ENCODE measurements around the gene BID. TPM values are rescaled to one million over a fixed set of nuclear protein-coding genes. Genes with fewer than 3 reads are reported as not detected.

The BID gene
- total and polyA plus RNA-seq, 2 of the 4 experiments (the other 2 are of a cell fraction), result 69.5 to 240 TPM

DNA sequence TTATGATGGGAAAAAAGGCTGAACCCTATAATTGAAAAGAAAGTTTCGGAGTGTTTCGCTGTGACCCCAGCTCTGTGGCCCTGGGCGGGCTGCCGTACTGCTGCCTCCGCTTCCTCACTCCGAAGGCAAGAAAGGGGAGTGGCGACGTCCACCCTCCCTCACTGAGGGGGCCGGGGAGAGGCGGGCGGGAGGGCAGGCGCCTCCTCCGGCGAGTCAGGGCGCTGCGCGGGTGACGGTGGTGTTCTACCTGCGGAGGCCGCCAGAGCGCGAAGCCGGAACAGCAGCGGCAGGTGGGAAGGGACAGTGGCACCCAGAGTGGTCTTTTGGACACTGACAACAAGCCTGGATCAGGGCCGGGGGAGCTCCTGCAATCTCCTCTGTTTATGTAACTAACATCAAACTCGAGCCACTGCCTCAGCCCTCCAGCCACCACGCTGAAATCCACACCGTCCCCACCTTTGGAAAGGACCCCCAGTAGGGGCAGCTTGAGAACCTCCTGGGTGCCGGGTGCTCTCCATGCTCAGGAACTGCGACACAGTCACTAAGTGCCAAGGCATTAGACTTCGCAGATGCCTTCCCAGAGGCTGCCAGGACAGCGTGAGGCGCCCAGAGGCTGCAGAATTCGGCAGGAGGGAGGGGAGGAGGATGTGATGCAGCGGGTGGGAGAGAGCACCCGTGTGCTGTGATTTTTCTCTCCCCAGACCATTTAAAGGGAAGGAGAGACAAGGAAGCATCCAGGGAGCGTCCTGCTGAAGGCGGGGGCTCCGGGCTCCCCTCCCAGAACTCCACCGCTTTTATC is 25.5 kb downstream of the BID start:
- no peak overlapping the region for H2AK5ac ChIP-seq (ENCODE audit: low read depth, low read length)
- in situ Hi-C loops (cut with MboI; ENCODE audit: low sequenced_read_pairs), result no loop called here
- no peak overlapping the region for H3K9ac ChIP-seq (ENCODE audit: low read depth, low read length)
- ATAC-seq (ENCODE audit: low read depth) (no peak), DNase-seq (no peak)
- H2BK5ac ChIP-seq (ENCODE audit: low read depth, low read length, poor library complexity, severe bottlenecking), result no peak overlapping the region
- peaks cover 11% of the 10 kb centered on the region for H4K20me1 ChIP-seq (ENCODE audit: insufficient read depth, low read length)
- H2BK120ac ChIP-seq (ENCODE audit: low read depth, low read length), result no peak overlapping the region
- POLR2A ChIA-PET (ENCODE audit: unreplicated experiment), result no interaction called here
- H3K36me3 ChIP-seq (ENCODE audit: control insufficient read depth, insufficient read depth, low read length), result no peaks in the 10 kb centered on the region
- CTCF ChIA-PET, result no interaction called here
- H3K4me2 ChIP-seq (ENCODE audit: low read depth, low read length), result no peak overlapping the region
- H3K14ac ChIP-seq (replicated peaks; ENCODE audit: low read depth, low read length), result no peak overlapping the region
- H3K4me3 ChIP-seq (ENCODE audit: insufficient read depth, low read depth, low read length), result no peak overlapping the region
- no peak overlapping the region for H3K27ac ChIP-seq (ENCODE audit: insufficient read depth, low read length)
- H3K18ac ChIP-seq (ENCODE audit: low read depth, low read length), result no peak overlapping the region
- H4K8ac ChIP-seq (ENCODE audit: low read depth in 2 of 2, low read length in 2 of 2), result no peak overlapping the region
- no peak overlapping the region for H3K23ac ChIP-seq (ENCODE audit: low read depth, low read length)
- no peak overlapping the region for H3K56ac ChIP-seq (ENCODE audit: extremely low read depth, insufficient read depth, low read length)
- intact Hi-C loops (cut with micrococcal nuclease), result no loop called here
- no TSS peak for BruUV-seq (replicated peaks)
- WGBS, 2 experiments (ENCODE audit: extremely low coverage in 2 of 2, insufficient read length in 1 of 2), result 73% methylated on average over 10 of the region's 40 CpGs; no CpG with 5 or more reads in 1 of the 2 experiments
- no peak overlapping the region for H2BK15ac ChIP-seq (ENCODE audit: low read depth, low read length)
- dilution Hi-C loops (cut with HindIII; ENCODE audit: low sequenced_read_pairs, unreplicated experiment), result no loop called here
- no peak overlapping the region for H2AK9ac ChIP-seq (replicated peaks; ENCODE audit: low read depth, low read length, poor library complexity)
- no peak overlapping the region for H2BK20ac ChIP-seq (ENCODE audit: low read depth, low read length)
- H3K4ac ChIP-seq (ENCODE audit: low read depth, low read length), result no peak overlapping the region
- H3K4me1 ChIP-seq (ENCODE audit: control insufficient read depth, insufficient read depth, low read length), result peaks cover 3% of the 10 kb centered on the region; the same call in 1 of the 2 replicates
- no peak overlapping the region for H2AFZ ChIP-seq (replicated peaks; ENCODE audit: low read length, poor library complexity)
- H3K27me3 ChIP-seq (ENCODE audit: control insufficient read depth, insufficient read depth, low read length), result no peaks in the 10 kb centered on the region
- no peaks in the 10 kb centered on the region for H3K9me3 ChIP-seq (ENCODE audit: control insufficient read depth, insufficient read depth, low read length)
- H4K5ac ChIP-seq (ENCODE audit: low read depth, low read length), result no peak overlapping the region
- no peaks in the 10 kb centered on the region; the same call in 1 of the 2 replicates for H3K9me1 ChIP-seq (ENCODE audit: insufficient read depth, low read length)
- peaks cover 13 to 18% of the 10 kb centered on the region in 2 experiments; a peak in 3 of 4 replicates for H3K79me1 ChIP-seq (ENCODE audit: low read depth in 1 of 2, low read length in 2 of 2)
- no peak overlapping the region for H4K91ac ChIP-seq (ENCODE audit: insufficient read depth, low read depth, low read length)
- TF ChIP-seq MXI1 (IDR thresholded peaks at IDR 0.05; ENCODE audit: borderline replicate concordance, low read depth, low read length) (no peak), POLR2A (IDR thresholded peaks at IDR 0.05; ENCODE audit: low read depth, low read length) (no peak), SMC3 (IDR thresholded peaks at IDR 0.05; ENCODE audit: low read depth, low read length) (no peak), FOS (IDR thresholded peaks at IDR 0.05; ENCODE audit: low read depth, low read length) (no peak), BHLHE40 (IDR thresholded peaks at IDR 0.05; ENCODE audit: low read depth, low read length) (no peak), CEBPB (IDR thresholded peaks at IDR 0.05; ENCODE audit: low read depth, low read length) (no peak), RFX5 (IDR thresholded peaks at IDR 0.05; ENCODE audit: low read depth, low read length) (no peak), MAFK (IDR thresholded peaks at IDR 0.05; ENCODE audit: low read depth, low read length) (no peak), RAD21 (IDR thresholded peaks at IDR 0.05; ENCODE audit: low read length) (no peak), MAZ (IDR thresholded peaks at IDR 0.05; ENCODE audit: borderline replicate concordance, low read depth, low read length) (no peak), NFE2L2 (IDR thresholded peaks at IDR 0.05; ENCODE audit: low read depth, low read length) (no peak), RCOR1 (IDR thresholded peaks at IDR 0.05; ENCODE audit: insufficient replicate concordance, low read length) (no peak)
- TF ChIP-seq, protein P1, sequence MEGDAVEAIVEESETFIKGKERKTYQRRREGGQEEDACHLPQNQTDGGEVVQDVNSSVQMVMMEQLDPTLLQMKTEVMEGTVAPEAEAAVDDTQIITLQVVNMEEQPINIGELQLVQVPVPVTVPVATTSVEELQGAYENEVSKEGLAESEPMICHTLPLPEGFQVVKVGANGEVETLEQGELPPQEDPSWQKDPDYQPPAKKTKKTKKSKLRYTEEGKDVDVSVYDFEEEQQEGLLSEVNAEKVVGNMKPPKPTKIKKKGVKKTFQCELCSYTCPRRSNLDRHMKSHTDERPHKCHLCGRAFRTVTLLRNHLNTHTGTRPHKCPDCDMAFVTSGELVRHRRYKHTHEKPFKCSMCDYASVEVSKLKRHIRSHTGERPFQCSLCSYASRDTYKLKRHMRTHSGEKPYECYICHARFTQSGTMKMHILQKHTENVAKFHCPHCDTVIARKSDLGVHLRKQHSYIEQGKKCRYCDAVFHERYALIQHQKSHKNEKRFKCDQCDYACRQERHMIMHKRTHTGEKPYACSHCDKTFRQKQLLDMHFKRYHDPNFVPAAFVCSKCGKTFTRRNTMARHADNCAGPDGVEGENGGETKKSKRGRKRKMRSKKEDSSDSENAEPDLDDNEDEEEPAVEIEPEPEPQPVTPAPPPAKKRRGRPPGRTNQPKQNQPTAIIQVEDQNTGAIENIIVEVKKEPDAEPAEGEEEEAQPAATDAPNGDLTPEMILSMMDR (conservative IDR thresholded peaks at IDR 0.05; ENCODE audit: low read depth, low read length), result no peak
- TF ChIP-seq, protein P2, sequence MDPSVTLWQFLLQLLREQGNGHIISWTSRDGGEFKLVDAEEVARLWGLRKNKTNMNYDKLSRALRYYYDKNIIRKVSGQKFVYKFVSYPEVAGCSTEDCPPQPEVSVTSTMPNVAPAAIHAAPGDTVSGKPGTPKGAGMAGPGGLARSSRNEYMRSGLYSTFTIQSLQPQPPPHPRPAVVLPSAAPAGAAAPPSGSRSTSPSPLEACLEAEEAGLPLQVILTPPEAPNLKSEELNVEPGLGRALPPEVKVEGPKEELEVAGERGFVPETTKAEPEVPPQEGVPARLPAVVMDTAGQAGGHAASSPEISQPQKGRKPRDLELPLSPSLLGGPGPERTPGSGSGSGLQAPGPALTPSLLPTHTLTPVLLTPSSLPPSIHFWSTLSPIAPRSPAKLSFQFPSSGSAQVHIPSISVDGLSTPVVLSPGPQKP (IDR thresholded peaks at IDR 0.05; ENCODE audit: borderline replicate concordance, low read depth, low read length), result no peak
- TF ChIP-seq, protein P3, sequence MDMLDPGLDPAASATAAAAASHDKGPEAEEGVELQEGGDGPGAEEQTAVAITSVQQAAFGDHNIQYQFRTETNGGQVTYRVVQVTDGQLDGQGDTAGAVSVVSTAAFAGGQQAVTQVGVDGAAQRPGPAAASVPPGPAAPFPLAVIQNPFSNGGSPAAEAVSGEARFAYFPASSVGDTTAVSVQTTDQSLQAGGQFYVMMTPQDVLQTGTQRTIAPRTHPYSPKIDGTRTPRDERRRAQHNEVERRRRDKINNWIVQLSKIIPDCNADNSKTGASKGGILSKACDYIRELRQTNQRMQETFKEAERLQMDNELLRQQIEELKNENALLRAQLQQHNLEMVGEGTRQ (IDR thresholded peaks at IDR 0.05; ENCODE audit: low read depth, low read length), result no peak
